Bone marrow (tissue), 2 donors: Measurements from ENCODE around the gene CYB561A3.

Source experiments
- DNase-seq, 2 donors: peaks; one replicate each; lab custom pipeline; 2025; lab: John Stamatoyannopoulos, UW

CYB561A3 gene

GRCh38 chr11:61345170-61345610 is 16.5 kb downstream of the CYB561A3 start:
- no peak for DNase-seq

- no peak for DNase-seq
These were observed 17.6 kb downstream of the CYB561A3 start for GRCh38 chr11:61343792-61344745.

- no peak for DNase-seq
These were observed 19.4 kb downstream of the CYB561A3 start for GRCh38 chr11:61342207-61342803.

- no peak for DNase-seq
These were observed 20.0 kb downstream of the CYB561A3 start for GRCh38 chr11:61341706-61342105.

GRCh38 chr11:61340979-61341378 is 20.7 kb downstream of the CYB561A3 start:
- no peak for DNase-seq

- DNase-seq: no peak
These were observed 22.2 kb downstream of the CYB561A3 start for GRCh38 chr11:61339490-61339878.

GRCh38 chr11:61338783-61339489 is 22.7 kb downstream of the CYB561A3 start:
- no peak for DNase-seq

GRCh38 chr11:61337706-61338470 is 23.8 kb downstream of the CYB561A3 start:
- DNase-seq: no peak

- DNase-seq: peak; percentile 36 to 60
These were observed 25.3 kb downstream of the CYB561A3 start for GRCh38 chr11:61336171-61336935.

- DNase-seq: no peak
These were observed 26.3 kb downstream of the CYB561A3 start for GRCh38 chr11:61335355-61335710.

- DNase-seq: no peak
These were observed 27.0 kb downstream of the CYB561A3 start for GRCh38 chr11:61334434-61335354.

- DNase-seq: no peak
These were observed 27.9 kb downstream of the CYB561A3 start for GRCh38 chr11:61333550-61334433.

GRCh38 chr11:61332797-61333549 is 28.7 kb downstream of the CYB561A3 start, which contains the start of the genes DDB1 and TKFC:
Gene DDB1, minus strand, starts transcription at chr11:61333105. Its CDS starts 137 bp downstream, at chr11:61332968.
Gene TKFC, plus strand, starts transcription at chr11:61333228. Its CDS starts 1,501 bp downstream, at chr11:61334729.
- peak; percentile 67 to 77 for DNase-seq

GRCh38 chr11:61332281-61332796 is 29.3 kb downstream of the CYB561A3 start:
- DNase-seq: no peak

- DNase-seq: no peak
These were observed 30.0 kb downstream of the CYB561A3 start for GRCh38 chr11:61331651-61332050.

- DNase-seq: no peak
These were observed 31.8 kb downstream of the CYB561A3 start for GRCh38 chr11:61329871-61330270.

GRCh38 chr11:61328351-61328750 is 33.3 kb downstream of the CYB561A3 start:
- DNase-seq: no peak

GRCh38 chr11:61327669-61328071 is 34.0 kb downstream of the CYB561A3 start:
- no peak for DNase-seq
